ENCODE measurements around the gene RBM17.

RBM17 gene

GRCh38 chr10:6048281-6049030 lies 40.4 kb upstream of the RBM17 start:
- TF ChIP-seq POLR2AphosphoS5 (IDR thresholded peaks at IDR 0.05; ENCODE audit: low read depth, low read length): no peak
- FAIRE-seq (no peak), DNase-seq (ENCODE audit: insufficient read length) (no peak)

DNA sequence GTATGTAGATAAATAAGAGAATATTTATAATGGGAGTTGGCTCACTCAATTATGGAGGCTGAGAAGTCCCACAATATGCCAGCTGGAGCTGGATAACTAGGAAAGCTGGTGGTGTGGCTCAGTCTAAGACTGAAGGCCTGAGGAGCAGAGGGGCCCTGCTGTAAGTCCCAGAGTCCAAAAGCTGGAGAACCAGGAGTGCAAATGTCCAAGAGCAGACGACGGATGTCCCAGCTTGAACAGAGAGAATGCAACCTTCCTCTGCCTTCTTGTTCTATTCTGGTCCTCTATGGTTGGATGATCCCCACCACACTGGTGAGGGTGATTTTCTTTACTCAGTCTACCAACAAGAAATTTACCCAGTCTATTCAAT lies 39.8 kb upstream of the RBM17 start:
- TF ChIP-seq POLR2A (IDR thresholded peaks at IDR 0.05; ENCODE audit: low read depth, low read length) (no peak), TAF1 (IDR thresholded peaks at IDR 0.05; ENCODE audit: borderline replicate concordance, low read depth, low read length) (no peak), POLR2AphosphoS5 (IDR thresholded peaks at IDR 0.05; ENCODE audit: low read depth, low read length) (no peak)
- peak; percentile 57 for FAIRE-seq
- no peak for DNase-seq (ENCODE audit: insufficient read length)

DNA sequence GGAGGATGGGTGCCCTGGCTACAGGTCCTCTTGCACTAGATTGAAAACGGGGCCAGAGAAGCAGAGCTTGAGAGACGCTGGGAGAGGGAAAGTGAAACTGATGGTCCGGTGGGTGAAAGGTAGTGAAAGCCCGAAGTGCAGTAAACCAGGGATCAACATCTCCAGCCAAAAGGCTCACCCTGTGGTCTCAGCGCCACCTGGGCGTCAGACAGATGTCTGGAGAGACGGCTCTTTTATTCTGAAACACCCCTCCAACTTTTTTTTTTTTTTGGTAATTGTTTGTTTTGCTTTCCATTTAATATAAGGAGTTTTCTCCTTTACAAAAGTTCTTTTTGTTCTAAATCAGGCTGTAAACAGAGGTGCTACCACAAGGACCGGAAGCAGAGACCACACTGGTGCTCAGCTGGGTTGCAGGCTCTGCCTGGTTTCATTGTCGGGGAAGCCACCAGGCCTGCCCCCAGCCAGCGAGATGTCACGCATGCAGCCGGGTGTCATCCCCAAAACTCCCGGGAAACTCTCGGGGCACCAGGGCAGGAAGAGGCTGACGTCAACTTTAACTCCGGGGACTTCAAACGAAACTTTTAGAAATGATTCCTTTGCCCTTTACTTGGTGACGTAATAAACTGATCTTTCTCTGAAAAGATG lies 37.9 kb upstream of the RBM17 start:
- FAIRE-seq: peak; percentile 95
- DNase-seq (ENCODE audit: insufficient read length): peak; percentile 60
- TF ChIP-seq TAF1 (IDR thresholded peaks at IDR 0.05; ENCODE audit: borderline replicate concordance, low read depth, low read length) (no peak; the same call in 1 of the 2 replicates), POLR2A (IDR thresholded peaks at IDR 0.05; ENCODE audit: low read depth, low read length) (no peak; the same call in 1 of the 2 replicates)

DNA sequence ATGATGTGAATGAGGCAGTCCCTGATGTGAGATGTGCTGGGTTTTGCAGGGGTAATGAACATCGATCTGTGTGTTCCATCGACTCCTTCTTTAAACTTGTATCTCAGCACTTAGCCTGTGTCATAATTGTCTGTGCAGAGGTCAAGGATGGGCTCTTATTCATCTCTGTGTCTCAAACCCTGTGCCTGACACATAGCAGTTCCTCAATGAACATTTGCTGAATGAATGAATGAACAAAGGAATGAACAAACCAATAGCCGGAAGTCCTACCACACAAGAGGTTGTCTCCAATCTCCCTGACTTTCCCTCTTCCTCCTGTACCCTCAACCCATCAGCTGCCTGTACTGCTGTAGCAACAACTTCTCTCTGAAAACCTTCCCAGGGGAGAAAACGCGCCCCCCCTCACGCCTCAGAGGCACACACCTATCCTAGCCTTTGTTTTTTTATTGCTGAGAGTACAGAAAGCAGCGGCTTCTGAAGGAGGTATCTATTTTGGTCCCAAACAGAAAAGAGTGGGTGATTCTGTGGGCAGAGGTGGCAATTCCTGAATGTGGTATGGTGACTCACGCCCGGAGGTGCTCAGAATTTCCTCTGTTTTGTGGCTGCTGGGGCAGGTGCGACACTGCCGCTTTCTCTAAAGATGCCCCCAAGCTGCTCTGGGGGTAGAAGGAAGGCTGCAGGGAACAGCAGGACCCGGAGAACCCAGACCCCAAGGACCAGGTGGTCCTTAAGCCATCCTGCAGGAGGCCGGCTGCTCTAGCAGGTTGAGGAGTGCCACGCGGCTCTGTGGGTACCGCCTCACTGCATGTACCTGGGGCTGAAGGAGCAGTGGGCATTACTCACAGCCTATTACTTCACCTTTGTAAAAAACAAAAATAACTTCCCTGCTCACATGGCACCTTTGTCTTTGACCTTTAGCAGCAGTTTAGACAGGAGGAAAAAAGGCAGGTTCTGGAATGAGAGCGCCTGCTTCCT lies 36.3 kb upstream of the RBM17 start:
- no peak; the same call in 1 of the 2 replicates for TF ChIP-seq POLR2AphosphoS5 (IDR thresholded peaks at IDR 0.05; ENCODE audit: low read depth, low read length)
- TF ChIP-seq TAF1 (IDR thresholded peaks at IDR 0.05; ENCODE audit: borderline replicate concordance, low read depth, low read length): no peak
- TF ChIP-seq POLR2A (IDR thresholded peaks at IDR 0.05; ENCODE audit: low read depth, low read length): no peak; the same call in 1 of the 2 replicates
- peak; percentile 87 for FAIRE-seq
- DNase-seq (ENCODE audit: insufficient read length): no peak

GRCh38 chr10:6053303-6053702 lies 35.5 kb upstream of the RBM17 start:
- FAIRE-seq (no peak), DNase-seq (ENCODE audit: insufficient read length) (no peak)
- TF ChIP-seq POLR2A (IDR thresholded peaks at IDR 0.05; ENCODE audit: low read depth, low read length): no peak
- no peak for TF ChIP-seq POLR2AphosphoS5 (IDR thresholded peaks at IDR 0.05; ENCODE audit: low read depth, low read length)
- no peak for TF ChIP-seq TAF1 (IDR thresholded peaks at IDR 0.05; ENCODE audit: borderline replicate concordance, low read depth, low read length)

GRCh38 chr10:6053816-6054631 lies 34.8 kb upstream of the RBM17 start:
- TF ChIP-seq TAF1 (IDR thresholded peaks at IDR 0.05; ENCODE audit: borderline replicate concordance, low read depth, low read length) (no peak), POLR2AphosphoS5 (IDR thresholded peaks at IDR 0.05; ENCODE audit: low read depth, low read length) (no peak), POLR2A (IDR thresholded peaks at IDR 0.05; ENCODE audit: low read depth, low read length) (no peak)
- DNase-seq (ENCODE audit: insufficient read length) (no peak), FAIRE-seq (peak; percentile 92)

- TF ChIP-seq TAF1 (IDR thresholded peaks at IDR 0.05; ENCODE audit: borderline replicate concordance, low read depth, low read length): no peak
- no peak for TF ChIP-seq POLR2A (IDR thresholded peaks at IDR 0.05; ENCODE audit: low read depth, low read length)
- FAIRE-seq: no peak
- no peak for DNase-seq (ENCODE audit: insufficient read length)
Measured at GRCh38 chr10:6054884-6055283, 34.0 kb upstream of the RBM17 start.

DNA sequence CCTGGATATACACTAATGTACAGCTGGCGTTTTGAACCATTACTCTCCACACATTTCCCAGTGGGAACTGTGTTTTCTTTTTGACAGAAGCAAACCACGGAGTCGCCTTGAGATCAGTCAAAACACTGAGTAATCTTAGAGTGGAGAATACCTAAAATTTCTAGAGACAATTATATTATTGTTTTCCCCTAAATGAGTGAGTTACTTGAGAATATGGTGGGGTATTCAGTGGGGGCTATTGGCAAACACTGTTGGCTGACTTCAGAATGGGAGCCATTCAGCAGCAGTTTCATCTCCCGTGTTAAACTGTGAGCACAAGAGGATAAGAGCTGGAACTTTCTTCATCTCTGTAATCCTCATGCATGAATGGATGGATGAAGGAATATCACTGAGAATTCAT lies 32.9 kb upstream of the RBM17 start:
- TF ChIP-seq TAF1 (IDR thresholded peaks at IDR 0.05; ENCODE audit: borderline replicate concordance, low read depth, low read length) (no peak), POLR2AphosphoS5 (IDR thresholded peaks at IDR 0.05; ENCODE audit: low read depth, low read length) (no peak), POLR2A (IDR thresholded peaks at IDR 0.05; ENCODE audit: low read depth, low read length) (no peak)
- DNase-seq (ENCODE audit: insufficient read length) (no peak), FAIRE-seq (no peak)

- DNase-seq (ENCODE audit: insufficient read length) (no peak), FAIRE-seq (peak; percentile 81)
- TF ChIP-seq TAF1 (IDR thresholded peaks at IDR 0.05; ENCODE audit: borderline replicate concordance, low read depth, low read length) (no peak), POLR2A (IDR thresholded peaks at IDR 0.05; ENCODE audit: low read depth, low read length) (no peak), POLR2AphosphoS5 (IDR thresholded peaks at IDR 0.05; ENCODE audit: low read depth, low read length) (no peak)
Measured at GRCh38 chr10:6056411-6057135, 32.3 kb upstream of the RBM17 start.

GRCh38 chr10:6058682-6059475 lies 30.0 kb upstream of the RBM17 start:
- FAIRE-seq: peak; percentile 78
- DNase-seq (ENCODE audit: insufficient read length): no peak
- TF ChIP-seq POLR2A (IDR thresholded peaks at IDR 0.05; ENCODE audit: low read depth, low read length) (no peak), POLR2AphosphoS5 (IDR thresholded peaks at IDR 0.05; ENCODE audit: low read depth, low read length) (no peak), TAF1 (IDR thresholded peaks at IDR 0.05; ENCODE audit: borderline replicate concordance, low read depth, low read length) (no peak)

All from GM12892 (cell line).